Chondrocyte (in vitro differentiated cells): ENCODE results near the gene COL16A1. TPM values are rescaled to one million over a fixed set of nuclear protein-coding genes. Genes with fewer than 3 reads are reported as not detected.

Source experiments
- DNase-seq: peaks from one replicate; pipeline ENCODE4 v3.0.0; 2021; ENCODE audit warnings: mixed read lengths, low spot score
- H3K27ac Mint-ChIP-seq: one replicate; pipeline ENCODE4 v1.8.0; 2021; ENCODE audit warnings: mild to moderate bottlenecking, moderate library complexity, mixed read lengths; ENCODE audit not compliant: unreplicated experiment
- H3K27me3 Mint-ChIP-seq: 2 replicates; pipeline ENCODE4 v1.8.0; 2021; ENCODE audit warnings: low read depth, mixed read lengths
- H3K36me3 Mint-ChIP-seq: 2 replicates; pipeline ENCODE4 v1.8.0; 2021; ENCODE audit warnings: low read depth, mixed read lengths
- H3K4me1 Mint-ChIP-seq: 2 replicates; pipeline ENCODE4 v1.8.0; 2021; ENCODE audit warnings: low read depth, mild to moderate bottlenecking, mixed read lengths
- H3K4me3 Mint-ChIP-seq: one replicate; pipeline ENCODE4 v1.8.0; 2021; ENCODE audit warnings: mild to moderate bottlenecking, moderate library complexity, mixed read lengths; ENCODE audit not compliant: unreplicated experiment
- H3K9me3 Mint-ChIP-seq: 2 replicates; pipeline ENCODE4 v1.8.0; 2021; ENCODE audit warnings: low read depth, mixed read lengths
- CTCF ChIP-seq: fragments of 200-600 bp; sonication (generic); IDR thresholded peaks from 2 replicates; pipeline ENCODE4 v1.5.0; 2021; ENCODE audit warnings: antibody characterized with exemption, mild to moderate bottlenecking, moderate library complexity
- total RNA-seq: library from RNA; stranded (reverse); gene quantifications from 3 replicates; pipeline ENCODE4 v1.2.1, GENCODE V29; 2021

Gene COL16A1
- total RNA-seq, 1 donor from 2014 or later, result 230 TPM

DNA sequence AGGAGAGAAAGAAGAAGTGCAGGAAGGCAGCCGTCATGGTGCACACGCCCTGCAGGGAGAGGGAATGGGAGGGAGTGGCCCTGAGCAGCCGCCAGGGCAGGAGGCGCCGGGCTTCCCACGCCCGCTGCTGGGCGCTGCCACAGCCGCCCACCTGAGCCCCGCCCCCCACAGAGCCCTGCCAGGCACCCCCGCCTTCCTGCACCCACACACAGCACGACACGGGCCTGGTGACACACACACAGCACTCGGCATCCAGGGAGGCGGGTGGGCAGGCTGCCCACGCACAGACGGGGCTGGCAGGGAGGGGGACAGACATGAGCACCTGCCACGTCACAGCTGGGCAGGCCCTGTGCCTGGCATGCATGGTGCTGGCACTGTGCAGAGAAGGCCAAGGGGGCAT, 32.9 kb upstream of the COL16A1 start:
- no peak overlapping the region for H3K4me3 Mint-ChIP-seq
- H3K36me3 Mint-ChIP-seq, result peaks cover 7% of the 10 kb centered on the region
- no peak overlapping the region for H3K27ac Mint-ChIP-seq
- H3K27me3 Mint-ChIP-seq, result no peaks in the 10 kb centered on the region
- DNase-seq, result no peak
- no peaks in the 10 kb centered on the region for H3K4me1 Mint-ChIP-seq
- H3K9me3 Mint-ChIP-seq, result no peaks in the 10 kb centered on the region
- TF ChIP-seq CTCF, result no peak

GRCh38 chr1:31735571-31735970, 31.8 kb upstream of the COL16A1 start:
- no peaks in the 10 kb centered on the region for H3K4me1 Mint-ChIP-seq
- TF ChIP-seq CTCF, result no peak
- H3K4me3 Mint-ChIP-seq, result no peak overlapping the region
- no peak for DNase-seq
- no peak overlapping the region for H3K27ac Mint-ChIP-seq
- H3K9me3 Mint-ChIP-seq, result no peaks in the 10 kb centered on the region
- no peaks in the 10 kb centered on the region for H3K27me3 Mint-ChIP-seq
- peaks cover 7% of the 10 kb centered on the region for H3K36me3 Mint-ChIP-seq

GRCh38 chr1:31734582-31735107, 30.8 kb upstream of the COL16A1 start:
- H3K4me1 Mint-ChIP-seq, result no peaks in the 10 kb centered on the region
- DNase-seq, result no peak
- no peaks in the 10 kb centered on the region for H3K27me3 Mint-ChIP-seq
- no peak overlapping the region for H3K27ac Mint-ChIP-seq
- H3K36me3 Mint-ChIP-seq, result peaks cover 9% of the 10 kb centered on the region
- no peak overlapping the region for H3K4me3 Mint-ChIP-seq
- no peak for TF ChIP-seq CTCF
- H3K9me3 Mint-ChIP-seq, result no peaks in the 10 kb centered on the region

DNA sequence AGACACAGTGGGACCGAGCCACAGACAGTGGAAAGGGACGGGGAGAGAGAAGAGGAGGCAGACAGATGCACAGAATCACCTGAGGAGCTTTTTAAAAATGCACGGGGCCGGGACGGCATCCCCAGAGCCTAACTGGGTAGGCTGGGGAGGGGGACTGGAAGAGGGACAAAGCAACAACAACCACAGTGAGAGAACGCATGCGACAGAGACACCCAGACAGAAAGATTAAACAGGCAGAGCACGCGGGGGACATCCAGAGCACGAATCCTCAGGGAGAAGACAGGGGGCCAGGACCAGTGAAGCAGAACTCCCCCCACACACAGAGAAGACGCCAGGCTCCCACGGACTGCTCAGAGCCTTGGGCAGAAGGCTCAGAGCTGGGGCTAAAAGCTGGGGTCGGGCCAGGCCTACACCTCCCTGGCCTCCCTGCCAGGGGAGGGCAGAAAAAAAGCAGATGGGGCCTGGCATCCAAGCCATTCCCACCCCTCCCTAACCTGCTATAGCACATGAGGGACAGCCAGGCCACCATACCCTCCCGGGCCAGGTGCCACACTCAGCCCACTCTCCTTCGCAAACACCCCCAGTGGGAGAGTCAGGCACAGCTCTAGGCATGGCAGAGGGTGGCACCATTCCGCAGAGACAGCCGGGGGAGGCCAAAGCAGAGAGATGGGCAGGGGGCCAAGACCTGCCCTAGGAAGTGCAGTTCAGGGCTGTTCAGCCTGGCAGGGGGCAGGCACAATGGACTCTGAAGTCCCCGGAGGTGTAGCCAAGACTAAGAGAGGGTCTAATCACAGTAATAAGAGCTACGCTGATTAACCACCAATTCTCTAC, 29.8 kb upstream of the COL16A1 start:
- Mint-ChIP-seq H3K27ac (no peak overlapping the region), H3K27me3 (no peaks in the 10 kb centered on the region), H3K9me3 (no peaks in the 10 kb centered on the region), H3K4me3 (no peak overlapping the region), H3K4me1 (no peaks in the 10 kb centered on the region), H3K36me3 (peaks cover 11% of the 10 kb centered on the region)
- no peak for DNase-seq
- TF ChIP-seq CTCF, result no peak

DNA sequence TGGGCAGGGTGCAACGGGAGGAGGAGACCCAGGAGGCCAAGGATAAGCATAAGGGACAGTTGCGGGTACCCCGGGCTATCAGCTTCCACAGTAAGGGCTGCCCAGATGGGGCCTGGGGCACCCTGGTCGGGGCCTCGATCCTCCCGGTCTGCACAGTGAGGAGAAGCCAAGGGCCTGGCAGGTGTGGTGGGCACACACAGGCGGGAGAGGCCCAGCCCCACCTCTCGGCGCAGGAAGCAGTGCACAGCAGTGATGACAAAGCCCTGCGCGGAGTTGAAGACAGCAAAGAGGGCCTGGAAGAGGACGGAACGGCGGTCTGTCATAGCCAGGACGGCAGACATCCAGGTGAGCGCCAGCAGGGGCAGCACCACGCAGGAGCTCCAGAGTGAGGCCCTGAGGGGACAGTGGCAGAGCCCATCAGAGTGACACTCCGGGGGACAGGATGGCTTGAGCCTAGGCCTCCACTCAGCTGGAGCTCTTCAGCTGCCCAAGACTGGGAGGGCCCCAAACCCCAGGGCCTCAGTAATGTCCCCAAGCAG, 29.0 kb upstream of the COL16A1 start:
- no peak for DNase-seq
- TF ChIP-seq CTCF, result no peak
- no peak overlapping the region for H3K27ac Mint-ChIP-seq
- H3K36me3 Mint-ChIP-seq, result peaks cover 11% of the 10 kb centered on the region
- no peaks in the 10 kb centered on the region for H3K4me1 Mint-ChIP-seq
- no peaks in the 10 kb centered on the region for H3K9me3 Mint-ChIP-seq
- H3K27me3 Mint-ChIP-seq, result no peaks in the 10 kb centered on the region
- no peak overlapping the region for H3K4me3 Mint-ChIP-seq
